Spleen (tissue), 7 donors: ENCODE results near the gene SPATA20.

Experiments used
- POLR2A ChIP-seq, 3 donors: fragments of 450-650 bp; IDR thresholded peaks; one replicate each; pipeline ENCODE4 v1.5.1; 2017; ENCODE audit warnings: antibody characterized with exemption in 3 of 3, mild to moderate bottlenecking in 1 of 3
- TF ChIP-seq, protein P1 (sequence below), 11 experiments: fragments of 200-600 bp in 7 of 11; fragments of 450-650 bp in 4 of 11; sonication (generic) in 4 of 11; IDR thresholded peaks in 8 of 11; conservative IDR thresholded peaks in 3 of 11; 1 replicate in 7 of 11; 2 replicates in 4 of 11; pipeline versions ENCODE4 v1.4.0 to v1.8.0; 2016 to 2021; ENCODE audit warnings: antibody characterized with exemption in 11 of 11, inconsistent platforms in 4 of 11, mild to moderate bottlenecking in 1 of 11
- donor health status: DM: no; HTN: no; CAD: no; lungs with moderate emphysema.
- donor health status: DM: no; HTN: no; CAD: no.
- donor health status: DM: no; HTN: no; CAD: no.

DNA sequence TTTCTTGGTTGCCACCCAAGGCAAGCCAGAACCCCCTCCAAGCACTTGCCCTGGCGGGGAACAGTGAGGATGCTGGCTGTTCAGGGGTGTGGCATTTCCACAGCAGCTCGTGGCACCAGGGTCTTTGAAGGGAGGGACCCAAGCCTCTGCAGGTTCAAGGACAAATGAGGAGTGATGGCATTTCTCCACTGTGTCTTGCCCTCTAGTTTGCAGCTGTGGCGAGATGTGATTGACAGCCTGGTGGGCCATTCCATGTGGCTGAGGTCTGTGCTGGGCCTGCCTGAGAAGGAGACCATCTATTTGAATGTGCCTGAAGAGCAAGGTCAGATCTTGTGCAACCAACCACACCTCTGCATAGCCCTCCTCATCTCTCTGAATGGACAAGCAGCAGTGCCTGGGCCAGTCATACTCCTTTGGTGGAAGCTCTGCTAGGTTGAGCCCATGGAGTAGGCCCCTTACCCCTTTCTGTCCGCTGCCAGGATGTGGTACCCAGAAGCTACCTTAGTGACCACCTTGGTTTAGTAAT is 19.0 kb upstream of the SPATA20 start:
- TF ChIP-seq POLR2A (IDR thresholded peaks at IDR 0.05): no peak
- TF ChIP-seq, protein P1, sequence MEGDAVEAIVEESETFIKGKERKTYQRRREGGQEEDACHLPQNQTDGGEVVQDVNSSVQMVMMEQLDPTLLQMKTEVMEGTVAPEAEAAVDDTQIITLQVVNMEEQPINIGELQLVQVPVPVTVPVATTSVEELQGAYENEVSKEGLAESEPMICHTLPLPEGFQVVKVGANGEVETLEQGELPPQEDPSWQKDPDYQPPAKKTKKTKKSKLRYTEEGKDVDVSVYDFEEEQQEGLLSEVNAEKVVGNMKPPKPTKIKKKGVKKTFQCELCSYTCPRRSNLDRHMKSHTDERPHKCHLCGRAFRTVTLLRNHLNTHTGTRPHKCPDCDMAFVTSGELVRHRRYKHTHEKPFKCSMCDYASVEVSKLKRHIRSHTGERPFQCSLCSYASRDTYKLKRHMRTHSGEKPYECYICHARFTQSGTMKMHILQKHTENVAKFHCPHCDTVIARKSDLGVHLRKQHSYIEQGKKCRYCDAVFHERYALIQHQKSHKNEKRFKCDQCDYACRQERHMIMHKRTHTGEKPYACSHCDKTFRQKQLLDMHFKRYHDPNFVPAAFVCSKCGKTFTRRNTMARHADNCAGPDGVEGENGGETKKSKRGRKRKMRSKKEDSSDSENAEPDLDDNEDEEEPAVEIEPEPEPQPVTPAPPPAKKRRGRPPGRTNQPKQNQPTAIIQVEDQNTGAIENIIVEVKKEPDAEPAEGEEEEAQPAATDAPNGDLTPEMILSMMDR (IDR thresholded peaks at IDR 0.05 in 8 of 11, conservative IDR thresholded peaks at IDR 0.05 in 3 of 11): no peak
